Measurements from ENCODE around the gene MAP4K3. TPM values are rescaled to one million over a fixed set of nuclear protein-coding genes. Genes with fewer than 3 reads are reported as not detected.

The MAP4K3 gene
- total and polyA plus RNA-seq, 2 donors from 2014 or later, result 14.9 to 39.5 TPM

GRCh38 chr2:39479053-39479670 lies 42.1 kb upstream of the MAP4K3 start:
- DNase-seq, result no peak
- Histone ChIP-seq H3K4me1 (ENCODE audit: control insufficient read depth in 2 of 3, insufficient read depth in 2 of 3, low read depth in 1 of 3, low read length in 3 of 3) (no peaks in the 10 kb centered on the region), H3K4me3 (ENCODE audit: low read length in 3 of 3) (no peak overlapping the region), H3K36me3 (ENCODE audit: control insufficient read depth in 2 of 3, insufficient read depth in 3 of 3, low read length in 3 of 3) (peaks cover 0 to 3% (median 0%) of the 10 kb centered on the region in 3 donors), H3K9me3 (ENCODE audit: control insufficient read depth in 2 of 3, insufficient read depth in 1 of 3, low read length in 3 of 3) (no peaks in the 10 kb centered on the region), H3K27me3 (ENCODE audit: control insufficient read depth, insufficient read depth, low read length) (no peaks in the 10 kb centered on the region), H3K9ac (ENCODE audit: low read length in 3 of 3) (no peak overlapping the region), H3K27ac (ENCODE audit: low read depth in 2 of 2, low read length in 2 of 2) (no peak overlapping the region)
- TF ChIP-seq CTCF (IDR thresholded peaks at IDR 0.05; ENCODE audit: borderline replicate concordance, extremely low read depth, insufficient read depth), result no peak
- intact Hi-C loops (cut with DNase I), result no loop called here
- FAIRE-seq, result no peak

DNA sequence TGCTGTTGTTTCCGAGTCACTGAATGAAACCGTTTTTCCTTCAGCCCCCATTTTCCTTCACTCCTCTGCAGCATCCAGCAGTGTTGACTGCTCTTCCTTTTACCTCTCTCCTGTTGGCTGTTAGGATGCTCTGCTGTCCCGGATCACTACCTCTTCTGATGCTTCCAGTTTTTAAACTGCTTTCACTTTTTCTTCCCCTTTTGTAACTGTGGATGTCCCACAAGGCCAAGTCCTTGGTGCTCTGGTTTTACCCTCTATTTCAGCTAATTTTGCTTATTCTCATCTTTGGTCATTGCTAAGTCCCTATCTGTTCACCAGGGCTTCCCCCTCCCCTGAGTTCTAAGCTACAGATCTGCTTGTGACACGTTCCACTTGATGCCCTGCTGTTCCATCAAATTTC lies 39.4 kb upstream of the MAP4K3 start:
- intact Hi-C loops (cut with DNase I), result no loop called here
- no peak for FAIRE-seq
- H3K27me3 ChIP-seq (ENCODE audit: control insufficient read depth, insufficient read depth, low read length), result no peaks in the 10 kb centered on the region
- H3K4me1 ChIP-seq (ENCODE audit: control insufficient read depth in 2 of 3, insufficient read depth in 2 of 3, low read depth in 1 of 3, low read length in 3 of 3), result no peaks in the 10 kb centered on the region
- no peak for TF ChIP-seq CTCF (IDR thresholded peaks at IDR 0.05; ENCODE audit: borderline replicate concordance, extremely low read depth, insufficient read depth)
- no peak for DNase-seq
- H3K36me3 ChIP-seq (ENCODE audit: control insufficient read depth in 2 of 3, insufficient read depth in 3 of 3, low read length in 3 of 3), result peaks cover 0 to 3% (median 0%) of the 10 kb centered on the region in 3 donors
- H3K4me3 ChIP-seq (ENCODE audit: low read length in 3 of 3), result no peak overlapping the region
- no peaks in the 10 kb centered on the region for H3K9me3 ChIP-seq (ENCODE audit: control insufficient read depth in 2 of 3, insufficient read depth in 1 of 3, low read length in 3 of 3)
- no peak overlapping the region for H3K27ac ChIP-seq (ENCODE audit: low read depth in 2 of 2, low read length in 2 of 2)
- no peak overlapping the region for H3K9ac ChIP-seq (ENCODE audit: low read length in 3 of 3)

GRCh38 chr2:39475006-39475405 lies 37.9 kb upstream of the MAP4K3 start:
- Histone ChIP-seq H3K27me3 (ENCODE audit: control insufficient read depth, insufficient read depth, low read length) (no peaks in the 10 kb centered on the region), H3K4me1 (ENCODE audit: control insufficient read depth in 2 of 3, insufficient read depth in 2 of 3, low read depth in 1 of 3, low read length in 3 of 3) (peaks cover 0 to 1% (median under 1%) of the 10 kb centered on the region in 3 donors), H3K4me3 (ENCODE audit: low read length in 3 of 3) (no peak overlapping the region), H3K36me3 (ENCODE audit: control insufficient read depth in 2 of 3, insufficient read depth in 3 of 3, low read length in 3 of 3) (peaks cover 0 to 3% (median 0%) of the 10 kb centered on the region in 3 donors), H3K9ac (ENCODE audit: low read length in 3 of 3) (no peak overlapping the region), H3K27ac (ENCODE audit: low read depth in 2 of 2, low read length in 2 of 2) (no peak overlapping the region), H3K9me3 (ENCODE audit: control insufficient read depth in 2 of 3, insufficient read depth in 1 of 3, low read length in 3 of 3) (no peaks in the 10 kb centered on the region)
- FAIRE-seq (no peak), DNase-seq (no peak)
- intact Hi-C loops (cut with DNase I), result no loop called here
- TF ChIP-seq CTCF (IDR thresholded peaks at IDR 0.05; ENCODE audit: borderline replicate concordance, extremely low read depth, insufficient read depth), result no peak

DNA sequence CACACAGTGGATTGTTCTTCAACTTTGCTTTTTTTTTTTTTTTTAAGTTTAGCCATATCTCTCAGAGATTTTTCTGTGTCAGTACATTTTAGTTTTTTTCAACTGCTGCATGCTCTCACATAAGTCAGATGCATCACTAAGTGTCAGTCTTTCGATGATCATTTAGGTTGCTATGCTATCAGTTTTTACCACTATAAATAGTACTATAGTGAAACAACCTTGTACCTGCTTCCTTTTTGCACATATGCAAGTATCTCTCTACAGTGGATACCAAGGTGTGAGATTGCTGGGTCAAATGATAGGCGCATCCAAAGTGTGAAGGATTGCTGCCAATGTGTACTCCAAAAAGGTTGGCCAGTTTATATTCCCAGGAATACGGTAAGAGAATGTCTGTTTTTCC lies 33.5 kb upstream of the MAP4K3 start:
- no peak for TF ChIP-seq CTCF (IDR thresholded peaks at IDR 0.05; ENCODE audit: borderline replicate concordance, extremely low read depth, insufficient read depth)
- Histone ChIP-seq H3K9me3 (ENCODE audit: control insufficient read depth in 2 of 3, insufficient read depth in 1 of 3, low read length in 3 of 3) (no peaks in the 10 kb centered on the region), H3K4me3 (ENCODE audit: low read length in 3 of 3) (no peak overlapping the region), H3K4me1 (ENCODE audit: control insufficient read depth in 2 of 3, insufficient read depth in 2 of 3, low read depth in 1 of 3, low read length in 3 of 3) (peaks cover 0 to 14% (median 10%) of the 10 kb centered on the region in 3 donors), H3K27me3 (ENCODE audit: control insufficient read depth, insufficient read depth, low read length) (no peaks in the 10 kb centered on the region), H3K36me3 (ENCODE audit: control insufficient read depth in 2 of 3, insufficient read depth in 3 of 3, low read length in 3 of 3) (no peaks in the 10 kb centered on the region), H3K27ac (ENCODE audit: low read depth in 2 of 2, low read length in 2 of 2) (no peak overlapping the region), H3K9ac (ENCODE audit: low read length in 3 of 3) (no peak overlapping the region)
- no peak for DNase-seq
- FAIRE-seq, result no peak
- intact Hi-C loops (cut with DNase I), result no loop called here
